Measurements from ENCODE around the gene DLG4.

DLG4 gene

DNA sequence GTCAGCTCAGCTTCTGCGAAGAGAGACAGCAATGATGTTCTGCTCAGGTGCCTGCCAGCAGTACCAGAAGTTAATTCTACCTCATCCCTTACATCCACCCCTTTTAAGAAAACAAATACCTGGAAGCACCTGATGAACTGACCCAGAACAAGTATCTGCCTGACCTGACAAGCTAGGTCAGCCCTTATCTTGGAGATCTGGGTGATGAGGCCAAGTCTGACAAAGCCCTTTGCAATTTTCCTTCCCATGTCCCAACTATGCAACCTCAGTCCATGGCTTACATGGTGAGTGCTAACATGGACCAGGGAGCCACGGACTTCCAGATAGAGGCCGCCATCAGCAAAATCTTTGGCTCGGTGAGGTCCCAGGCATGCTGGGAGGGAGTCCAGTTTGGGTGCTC, 3.7 kb upstream of the DLG4 start:
- no peak for DNase-seq
- no peak overlapping the region for H3K27ac ChIP-seq
- in situ Hi-C loops (cut with HindIII; ENCODE audit: low pct_ligation_motif_present, low sequenced_read_pairs) = no loop called here
- no peak overlapping the region for H3K4me3 ChIP-seq (ENCODE audit: low read depth, low read length)
- TF ChIP-seq, protein P1, sequence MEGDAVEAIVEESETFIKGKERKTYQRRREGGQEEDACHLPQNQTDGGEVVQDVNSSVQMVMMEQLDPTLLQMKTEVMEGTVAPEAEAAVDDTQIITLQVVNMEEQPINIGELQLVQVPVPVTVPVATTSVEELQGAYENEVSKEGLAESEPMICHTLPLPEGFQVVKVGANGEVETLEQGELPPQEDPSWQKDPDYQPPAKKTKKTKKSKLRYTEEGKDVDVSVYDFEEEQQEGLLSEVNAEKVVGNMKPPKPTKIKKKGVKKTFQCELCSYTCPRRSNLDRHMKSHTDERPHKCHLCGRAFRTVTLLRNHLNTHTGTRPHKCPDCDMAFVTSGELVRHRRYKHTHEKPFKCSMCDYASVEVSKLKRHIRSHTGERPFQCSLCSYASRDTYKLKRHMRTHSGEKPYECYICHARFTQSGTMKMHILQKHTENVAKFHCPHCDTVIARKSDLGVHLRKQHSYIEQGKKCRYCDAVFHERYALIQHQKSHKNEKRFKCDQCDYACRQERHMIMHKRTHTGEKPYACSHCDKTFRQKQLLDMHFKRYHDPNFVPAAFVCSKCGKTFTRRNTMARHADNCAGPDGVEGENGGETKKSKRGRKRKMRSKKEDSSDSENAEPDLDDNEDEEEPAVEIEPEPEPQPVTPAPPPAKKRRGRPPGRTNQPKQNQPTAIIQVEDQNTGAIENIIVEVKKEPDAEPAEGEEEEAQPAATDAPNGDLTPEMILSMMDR (IDR thresholded peaks at IDR 0.05; ENCODE audit: low read depth, low read length, missing control alignments) = no peak
- peaks cover 54% of the 10 kb centered on the region for H3K36me3 ChIP-seq (replicated peaks)
- H3K27me3 ChIP-seq (replicated peaks) = no peaks in the 10 kb centered on the region

DNA sequence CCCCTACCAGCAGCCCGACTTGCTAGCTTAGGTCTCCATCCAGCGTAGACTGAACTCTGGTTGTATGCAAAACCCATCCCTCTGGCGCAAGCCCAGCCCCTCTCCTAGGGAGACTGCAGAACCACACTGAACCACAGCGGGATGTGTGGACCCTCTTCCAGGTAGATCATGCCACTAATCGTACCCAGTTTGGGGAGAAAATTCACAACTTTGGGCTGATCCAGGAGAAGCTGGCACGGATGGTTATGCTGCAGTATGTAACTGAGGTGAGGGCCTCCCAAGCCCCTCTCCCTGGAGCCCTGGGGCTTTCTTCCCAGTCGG, 3.3 kb upstream of the DLG4 start:
- in situ Hi-C loops (cut with HindIII; ENCODE audit: low pct_ligation_motif_present, low sequenced_read_pairs) = no loop called here
- TF ChIP-seq, protein P1 (IDR thresholded peaks at IDR 0.05; ENCODE audit: low read depth, low read length, missing control alignments) = no peak
- no peak for DNase-seq
- Histone ChIP-seq H3K4me3 (ENCODE audit: low read depth, low read length) (no peak overlapping the region), H3K27me3 (replicated peaks) (no peaks in the 10 kb centered on the region), H3K36me3 (replicated peaks) (peaks cover 54% of the 10 kb centered on the region), H3K27ac (no peak overlapping the region)

DNA sequence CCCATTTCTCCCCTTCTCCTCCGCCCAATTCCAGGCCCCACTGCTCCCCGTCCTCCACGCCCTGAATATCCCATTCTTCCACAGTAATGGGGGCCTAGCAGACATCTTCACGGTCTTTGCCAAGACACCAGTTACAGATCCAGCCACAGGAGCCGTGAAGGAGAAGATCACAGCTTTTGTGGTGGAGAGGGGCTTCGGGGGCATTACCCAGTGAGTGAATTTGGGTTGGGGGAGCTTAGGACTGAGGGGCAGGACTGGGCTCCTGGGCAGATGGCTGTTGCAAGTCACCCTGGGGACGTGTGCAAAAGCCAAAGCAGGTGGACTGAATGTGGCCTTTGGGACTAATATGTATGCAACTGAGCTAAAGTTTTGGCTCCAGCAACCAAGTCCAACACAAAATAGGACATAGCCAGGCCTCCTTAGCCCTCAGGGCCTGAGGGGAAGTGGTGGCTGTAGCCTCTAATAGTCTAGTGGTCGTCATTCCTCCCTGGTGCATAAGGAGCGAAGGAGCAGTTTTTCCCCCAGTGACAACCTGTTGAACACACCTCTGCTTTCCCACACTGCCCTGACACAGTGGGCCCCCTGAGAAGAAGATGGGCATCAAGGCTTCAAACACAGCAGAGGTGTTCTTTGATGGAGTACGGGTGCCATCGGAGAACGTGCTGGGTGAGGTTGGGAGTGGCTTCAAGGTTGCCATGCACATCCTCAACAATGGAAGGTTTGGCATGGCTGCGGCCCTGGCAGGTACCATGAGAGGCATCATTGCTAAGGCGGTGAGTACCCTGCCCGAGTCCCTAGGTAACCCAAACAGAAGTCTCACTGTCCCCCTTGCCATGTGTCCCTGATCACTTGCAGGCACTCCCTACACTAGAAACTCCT, 2.7 kb upstream of the DLG4 start:
- DNase-seq = no peak
- TF ChIP-seq, protein P1 (IDR thresholded peaks at IDR 0.05; ENCODE audit: low read depth, low read length, missing control alignments) = no peak
- H3K36me3 ChIP-seq (replicated peaks) = peaks cover 53% of the 10 kb centered on the region
- in situ Hi-C loops (cut with HindIII; ENCODE audit: low pct_ligation_motif_present, low sequenced_read_pairs) = no loop called here
- no peak overlapping the region for H3K4me3 ChIP-seq (ENCODE audit: low read depth, low read length)
- no peaks in the 10 kb centered on the region for H3K27me3 ChIP-seq (replicated peaks)
- H3K27ac ChIP-seq = no peak overlapping the region

DNA sequence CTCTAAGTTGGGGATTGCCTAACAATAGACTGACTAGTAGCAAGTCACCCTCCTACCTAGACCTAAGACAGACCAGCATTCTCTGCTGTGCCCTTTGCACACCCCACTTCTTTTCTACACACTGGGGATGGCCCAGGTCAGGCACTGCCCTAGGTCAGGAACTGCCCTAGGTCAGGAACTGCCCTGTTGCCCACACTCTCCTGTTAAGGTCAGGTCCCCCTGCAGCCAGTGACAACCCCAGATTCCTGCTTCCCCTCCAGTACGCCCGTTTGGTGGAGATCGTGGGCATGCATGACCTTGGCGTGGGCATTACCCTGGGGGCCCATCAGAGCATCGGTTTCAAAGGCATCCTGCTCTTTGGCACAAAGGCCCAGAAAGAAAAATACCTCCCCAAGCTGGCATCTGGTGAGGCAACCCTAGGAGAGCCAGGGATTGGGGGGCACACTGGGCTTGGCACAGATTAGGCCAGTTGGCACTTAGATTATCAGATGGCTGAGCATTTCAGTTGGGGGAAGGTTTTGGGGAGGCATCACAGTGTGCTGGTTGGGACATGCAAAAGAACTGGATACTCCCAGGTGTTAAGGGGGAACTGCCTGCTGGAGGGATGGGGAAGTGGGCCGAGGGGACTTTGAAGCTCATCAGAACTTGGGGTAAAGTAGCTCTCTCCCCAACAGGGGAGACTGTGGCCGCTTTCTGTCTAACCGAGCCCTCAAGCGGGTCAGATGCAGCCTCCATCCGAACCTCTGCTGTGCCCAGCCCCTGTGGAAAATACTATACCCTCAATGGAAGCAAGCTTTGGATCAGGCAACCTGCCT, 1.8 kb upstream of the DLG4 start:
- Histone ChIP-seq H3K27ac (no peak overlapping the region), H3K4me3 (ENCODE audit: low read depth, low read length) (peak overlapping the region; percentile 78), H3K27me3 (replicated peaks) (no peaks in the 10 kb centered on the region), H3K36me3 (replicated peaks) (peaks cover 44% of the 10 kb centered on the region)
- TF ChIP-seq, protein P1 (IDR thresholded peaks at IDR 0.05; ENCODE audit: low read depth, low read length, missing control alignments) = no peak
- DNase-seq = no peak
- in situ Hi-C loops (cut with HindIII; ENCODE audit: low pct_ligation_motif_present, low sequenced_read_pairs) = no loop called here

DNA sequence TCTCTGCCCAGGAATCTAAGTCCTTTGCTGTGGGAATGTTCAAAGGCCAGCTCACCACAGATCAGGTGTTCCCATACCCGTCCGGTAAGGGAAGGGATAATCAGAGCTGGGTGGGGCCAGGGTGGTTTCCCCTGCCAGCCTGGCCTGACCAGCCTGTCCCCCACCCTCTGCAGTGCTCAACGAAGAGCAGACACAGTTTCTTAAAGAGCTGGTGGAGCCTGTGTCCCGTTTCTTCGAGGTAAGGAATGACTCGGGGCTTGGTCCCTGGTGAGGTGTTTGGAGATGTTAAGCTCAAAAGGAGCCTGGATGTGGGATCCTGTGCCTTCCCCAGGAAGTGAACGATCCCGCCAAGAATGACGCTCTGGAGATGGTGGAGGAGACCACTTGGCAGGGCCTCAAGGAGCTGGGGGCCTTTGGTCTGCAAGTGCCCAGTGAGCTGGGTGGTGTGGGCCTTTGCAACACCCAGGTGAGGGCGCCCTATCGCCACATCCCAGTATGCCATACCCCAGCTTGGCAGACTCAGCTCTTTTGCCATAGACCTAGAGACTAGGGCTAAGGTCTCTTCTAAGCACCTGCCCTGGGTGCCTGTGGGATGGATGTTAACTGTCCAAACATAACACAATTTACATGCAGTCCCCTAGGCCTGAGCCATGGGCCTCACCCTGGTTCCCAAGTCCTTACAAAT, 1.1 kb upstream of the DLG4 start:
- in situ Hi-C loops (cut with HindIII; ENCODE audit: low pct_ligation_motif_present, low sequenced_read_pairs) = no loop called here

More for the DNA sequence above, 1.1 kb upstream of the DLG4 start:
- H3K27me3 ChIP-seq (replicated peaks) = no peaks in the 10 kb centered on the region
- H3K4me3 ChIP-seq (ENCODE audit: low read depth, low read length) = peak overlapping the region; percentile 78
- H3K36me3 ChIP-seq (replicated peaks) = peaks cover 37% of the 10 kb centered on the region
- DNase-seq = peak; percentile 49
- TF ChIP-seq, protein P1 (IDR thresholded peaks at IDR 0.05; ENCODE audit: low read depth, low read length, missing control alignments) = peak; percentile 74
- peak overlapping the region; percentile 89 for H3K27ac ChIP-seq
